GM12891 (cell line): ENCODE measurements around the gene HIPK2.

ENCODE experiments used
- POLR2A ChIP-seq: IDR thresholded peaks from 2 replicates; pipeline ENCODE4 v1.6.1; 2011; ENCODE audit warnings: low read depth, low read length, control low read depth
- POLR2AphosphoS5 ChIP-seq: IDR thresholded peaks from 2 replicates; pipeline ENCODE4 v1.6.1; 2011; ENCODE audit warnings: low read depth, low read length, control low read depth
- SPI1 ChIP-seq: IDR thresholded peaks from 2 replicates; pipeline ENCODE4 v1.6.1; 2011; ENCODE audit warnings: low read depth, low read length, control low read depth
- TAF1 ChIP-seq: IDR thresholded peaks from 2 replicates; pipeline ENCODE4 v1.6.1; 2011; ENCODE audit warnings: low read depth, low read length, control low read depth

- no peak for TF ChIP-seq POLR2AphosphoS5
- TF ChIP-seq SPI1: no peak
- no peak for TF ChIP-seq POLR2A
- no peak for TF ChIP-seq TAF1
These were observed 3.4 kb downstream of the HIPK2 start for GRCh38 chr7:139774376-139774775.
